Stimulated activated CD8-positive, alpha-beta memory T cell treated with anti-CD3 and anti-CD28 coated beads, Interleukin-12 subunit alpha, Interleukin-12 subunit beta, amount 100 ng/mL, for 24 hours (primary cell): ENCODE data around the gene SOAT2.

Experiments
- DNase-seq: peaks from one replicate; pipeline ENCODE4 v3.0.0-alpha.2; 2020; ENCODE audit errors: extremely low read depth

SOAT2 gene, protein sequence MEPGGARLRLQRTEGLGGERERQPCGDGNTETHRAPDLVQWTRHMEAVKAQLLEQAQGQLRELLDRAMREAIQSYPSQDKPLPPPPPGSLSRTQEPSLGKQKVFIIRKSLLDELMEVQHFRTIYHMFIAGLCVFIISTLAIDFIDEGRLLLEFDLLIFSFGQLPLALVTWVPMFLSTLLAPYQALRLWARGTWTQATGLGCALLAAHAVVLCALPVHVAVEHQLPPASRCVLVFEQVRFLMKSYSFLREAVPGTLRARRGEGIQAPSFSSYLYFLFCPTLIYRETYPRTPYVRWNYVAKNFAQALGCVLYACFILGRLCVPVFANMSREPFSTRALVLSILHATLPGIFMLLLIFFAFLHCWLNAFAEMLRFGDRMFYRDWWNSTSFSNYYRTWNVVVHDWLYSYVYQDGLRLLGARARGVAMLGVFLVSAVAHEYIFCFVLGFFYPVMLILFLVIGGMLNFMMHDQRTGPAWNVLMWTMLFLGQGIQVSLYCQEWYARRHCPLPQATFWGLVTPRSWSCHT

DNA sequence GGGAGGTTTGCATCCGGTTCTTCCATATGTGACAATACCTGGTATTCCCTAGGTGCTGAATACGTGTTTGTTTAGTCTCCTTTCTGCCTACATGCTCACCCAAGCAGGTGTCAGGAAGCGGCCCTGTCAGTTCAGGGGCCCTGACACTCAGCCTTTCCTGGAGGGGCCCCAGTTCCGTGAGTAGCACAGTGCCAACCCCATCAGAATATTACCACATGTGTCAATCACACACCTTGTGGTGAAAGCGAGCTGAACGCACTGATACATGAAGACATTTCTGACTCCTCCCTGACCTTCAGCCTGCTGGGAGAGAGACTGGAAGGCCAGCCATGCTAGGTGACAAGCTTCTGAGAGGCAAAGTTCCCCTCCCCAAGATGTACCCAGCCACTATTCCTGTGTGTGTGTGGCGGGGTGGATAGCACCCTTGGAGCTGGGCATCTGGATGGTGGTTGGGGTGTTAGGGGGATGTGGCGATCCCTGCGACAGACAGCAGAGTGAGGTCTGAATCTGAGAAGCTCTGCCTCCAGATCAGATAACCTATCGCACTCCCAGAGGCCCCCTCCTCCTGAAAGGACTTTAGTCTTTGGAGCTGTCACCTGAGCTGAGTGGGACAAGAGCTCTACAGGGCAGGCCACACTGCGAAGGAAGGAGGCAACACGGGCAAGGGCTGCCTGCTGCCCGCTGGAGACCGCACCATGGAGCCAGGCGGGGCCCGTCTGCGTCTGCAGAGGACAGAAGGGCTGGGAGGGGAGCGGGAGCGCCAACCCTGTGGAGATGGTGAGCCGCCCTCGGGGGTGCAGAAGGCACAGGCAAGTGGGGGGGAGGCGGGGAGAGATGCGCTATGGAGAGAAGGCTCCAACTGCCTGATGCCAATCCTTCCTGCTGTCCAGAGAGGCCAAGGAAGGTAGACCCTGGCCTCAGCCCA is at the start of gene SOAT2:
Gene SOAT2 (plus strand): TSS at position 604 of the 925 bp plus-strand sequence. CDS start 92 bp downstream, at position 696.
- peak; percentile 31 for DNase-seq

DNA sequence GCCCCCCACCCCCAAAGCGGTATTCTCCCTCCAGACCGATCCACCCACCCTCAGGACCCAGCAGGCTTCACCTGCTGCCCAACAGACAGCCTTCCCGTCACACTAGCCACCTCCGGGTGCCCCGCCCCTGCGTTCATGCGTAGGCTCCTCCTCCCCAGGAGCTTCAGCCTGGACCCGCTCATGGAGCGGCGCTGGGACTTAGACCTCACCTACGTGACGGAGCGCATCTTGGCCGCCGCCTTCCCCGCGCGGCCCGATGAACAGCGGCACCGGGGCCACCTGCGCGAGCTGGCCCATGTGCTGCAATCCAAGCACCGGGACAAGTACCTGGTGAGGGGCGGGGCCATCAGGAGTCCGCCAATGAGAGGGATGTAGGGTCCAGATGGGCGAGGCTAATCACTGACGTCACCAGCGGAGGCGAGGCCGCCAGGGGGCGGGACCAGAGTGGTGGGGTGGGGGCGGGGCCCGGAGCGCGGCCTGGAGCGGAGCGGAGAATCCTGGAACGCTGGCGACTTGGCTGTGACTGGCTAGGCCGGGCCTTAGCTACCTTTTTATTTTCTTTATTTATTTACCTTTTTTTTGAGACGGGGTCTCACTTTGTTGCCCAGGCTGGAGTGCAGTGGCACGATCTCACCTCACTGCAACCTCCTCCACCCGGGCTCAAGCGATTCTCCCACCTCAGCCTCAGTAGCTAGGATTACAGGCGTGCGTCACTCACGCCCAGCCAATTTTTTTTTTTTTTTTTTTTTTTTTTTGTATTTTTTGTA is 49.0 kb upstream of the SOAT2 start:
- peak; percentile 82 for DNase-seq

DNA sequence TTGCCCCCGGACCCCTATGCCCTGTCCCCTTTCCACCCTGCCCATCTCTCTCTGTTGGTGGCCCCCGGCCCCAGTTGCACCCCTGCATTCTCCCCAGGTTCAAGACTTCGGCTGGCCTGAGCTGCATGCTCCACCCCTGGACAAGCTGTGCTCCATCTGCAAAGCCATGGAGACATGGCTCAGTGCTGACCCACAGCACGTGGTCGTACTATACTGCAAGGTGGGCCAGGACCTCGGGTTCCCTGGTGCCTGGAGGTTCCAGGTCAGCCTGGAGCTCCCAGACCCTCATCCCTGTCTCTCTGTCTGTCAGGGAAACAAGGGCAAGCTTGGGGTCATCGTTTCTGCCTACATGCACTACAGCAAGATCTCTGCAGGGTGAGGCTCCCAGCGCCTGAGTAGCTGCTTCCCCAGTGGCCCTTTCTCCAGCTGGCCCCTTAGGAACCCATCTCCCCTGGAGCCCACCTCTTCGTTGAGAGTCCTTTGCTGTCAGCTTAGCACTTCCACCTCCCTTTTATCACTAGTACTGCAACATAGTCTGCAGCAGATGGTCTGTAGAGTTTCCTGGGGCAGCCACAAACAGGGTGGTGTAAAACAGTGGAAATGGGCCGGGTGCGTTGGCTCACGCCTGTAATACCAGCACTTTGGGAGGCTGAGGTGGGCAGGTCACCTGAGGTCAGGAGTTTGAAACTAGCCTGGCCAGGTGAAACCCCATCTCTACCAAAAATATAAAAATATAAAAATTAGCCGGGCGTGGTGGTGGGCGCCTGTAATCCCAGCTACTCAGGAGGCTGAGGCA is 47.6 kb upstream of the SOAT2 start:
- DNase-seq: no peak

DNA sequence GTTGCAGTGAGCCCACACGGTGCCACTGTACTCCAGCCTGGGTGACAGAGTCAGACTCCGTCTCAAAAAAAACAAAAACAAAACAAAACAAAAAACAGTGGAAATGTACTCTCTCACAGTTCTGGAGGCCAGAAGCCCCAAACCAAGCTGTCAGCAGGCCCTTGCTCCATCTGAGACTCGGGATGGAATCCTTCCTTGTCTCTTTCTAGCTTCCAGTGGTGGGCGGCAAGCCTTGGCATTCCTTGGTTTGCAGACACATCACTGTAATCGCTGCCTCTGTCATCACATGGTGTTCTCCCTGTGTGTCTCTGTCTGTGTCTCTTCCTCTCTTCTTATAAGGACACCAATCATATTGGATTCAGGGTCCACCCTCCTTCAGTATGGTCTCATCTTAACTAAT is 47.0 kb upstream of the SOAT2 start:
- no peak for DNase-seq

DNA sequence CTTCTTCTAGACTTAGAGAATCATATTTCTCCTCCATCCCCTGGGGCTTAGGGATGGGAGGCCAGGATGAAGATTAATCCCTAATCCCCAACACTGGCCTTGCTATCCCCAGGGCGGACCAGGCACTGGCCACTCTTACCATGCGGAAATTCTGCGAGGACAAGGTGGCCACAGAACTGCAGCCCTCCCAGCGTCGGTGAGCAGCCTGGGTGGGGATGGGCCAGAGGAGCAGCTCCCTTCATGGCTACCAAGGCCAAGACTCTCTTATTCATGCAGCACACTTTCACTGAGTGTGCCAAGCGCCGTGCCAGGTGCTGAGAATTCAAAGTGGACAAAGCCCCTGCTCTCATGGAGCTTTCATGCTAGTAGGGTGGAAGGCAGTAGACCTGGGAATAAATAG is 46.4 kb upstream of the SOAT2 start:
- no peak for DNase-seq

DNA sequence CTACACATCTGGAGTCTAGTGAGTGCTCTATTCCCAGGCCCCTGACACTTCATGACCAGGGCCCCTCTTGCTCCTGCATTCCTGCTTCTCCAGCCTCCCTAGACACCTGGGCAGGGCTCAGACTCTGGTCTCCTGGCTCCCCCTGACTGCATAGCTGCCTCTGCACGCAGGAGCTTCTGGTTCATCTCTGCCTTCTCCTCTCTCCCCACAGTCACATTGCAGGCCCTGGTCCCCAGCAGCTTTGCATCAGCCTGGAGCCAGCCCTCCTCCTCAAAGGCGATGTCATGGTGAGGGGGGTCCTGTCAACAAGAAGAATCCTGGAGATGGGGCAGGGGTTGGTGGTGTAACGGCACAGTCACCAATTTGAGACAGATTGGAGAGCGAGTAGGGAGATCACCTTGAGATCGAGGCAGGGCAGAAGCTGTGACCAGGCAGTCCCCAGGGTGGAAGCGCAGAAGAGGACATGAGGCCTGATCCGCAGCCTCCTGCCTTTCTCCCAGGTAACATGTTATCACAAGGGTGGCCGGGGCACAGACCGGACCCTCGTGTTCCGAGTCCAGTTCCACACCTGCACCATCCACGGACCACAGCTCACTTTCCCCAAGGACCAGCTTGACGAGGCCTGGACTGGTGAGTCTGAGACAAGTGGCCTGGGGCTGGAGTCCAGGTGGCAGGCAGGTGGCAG is 45.3 kb upstream of the SOAT2 start:
- DNase-seq: no peak

DNA sequence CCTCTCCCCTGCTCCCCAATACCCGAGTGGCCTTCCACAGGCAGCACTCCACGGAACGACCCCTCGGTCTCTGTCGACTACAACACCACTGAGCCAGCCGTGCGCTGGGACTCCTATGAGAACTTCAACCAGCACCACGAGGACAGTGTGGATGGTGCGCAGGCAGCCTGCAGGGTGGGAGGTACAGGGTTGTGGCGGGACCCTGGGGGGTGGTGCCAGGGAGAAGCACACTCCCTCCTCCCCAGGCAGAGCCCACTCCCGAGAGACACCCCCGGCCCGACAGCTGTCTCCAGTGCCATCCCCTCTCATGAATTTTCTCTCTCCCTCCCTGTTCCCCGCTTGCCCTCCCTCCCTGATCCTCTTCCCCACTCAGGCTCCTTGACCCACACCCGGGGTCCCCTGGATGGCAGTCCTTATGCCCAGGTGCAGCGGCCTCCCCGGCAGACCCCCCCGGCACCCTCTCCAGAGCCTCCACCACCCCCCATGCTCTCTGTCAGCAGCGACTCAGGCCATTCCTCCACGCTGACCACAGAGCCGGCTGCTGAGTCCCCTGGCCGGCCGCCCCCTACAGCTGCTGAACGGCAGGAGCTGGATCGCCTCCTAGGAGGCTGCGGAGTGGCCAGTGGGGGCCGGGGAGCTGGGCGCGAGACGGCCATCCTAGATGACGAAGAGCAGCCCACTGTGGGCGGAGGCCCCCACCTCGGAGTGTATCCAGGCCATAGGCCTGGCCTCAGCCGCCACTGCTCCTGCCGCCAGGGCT is 44.4 kb upstream of the SOAT2 start:
- no peak for DNase-seq

DNA sequence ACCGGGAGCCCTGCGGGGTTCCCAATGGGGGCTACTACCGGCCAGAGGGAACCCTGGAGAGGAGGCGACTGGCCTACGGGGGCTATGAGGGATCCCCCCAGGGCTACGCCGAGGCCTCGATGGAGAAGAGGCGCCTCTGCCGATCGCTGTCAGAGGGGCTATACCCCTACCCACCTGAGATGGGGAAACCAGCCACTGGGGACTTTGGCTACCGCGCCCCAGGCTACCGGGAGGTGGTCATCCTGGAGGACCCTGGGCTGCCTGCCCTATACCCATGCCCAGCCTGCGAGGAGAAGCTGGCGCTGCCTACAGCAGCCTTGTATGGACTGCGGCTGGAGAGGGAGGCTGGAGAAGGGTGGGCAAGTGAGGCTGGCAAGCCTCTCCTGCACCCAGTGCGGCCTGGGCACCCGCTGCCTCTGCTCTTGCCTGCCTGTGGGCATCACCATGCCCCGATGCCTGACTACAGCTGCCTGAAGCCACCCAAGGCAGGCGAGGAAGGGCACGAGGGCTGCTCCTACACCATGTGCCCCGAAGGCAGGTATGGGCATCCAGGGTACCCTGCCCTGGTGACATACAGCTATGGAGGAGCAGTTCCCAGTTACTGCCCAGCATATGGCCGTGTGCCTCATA is 43.7 kb upstream of the SOAT2 start:
- no peak for DNase-seq

DNA sequence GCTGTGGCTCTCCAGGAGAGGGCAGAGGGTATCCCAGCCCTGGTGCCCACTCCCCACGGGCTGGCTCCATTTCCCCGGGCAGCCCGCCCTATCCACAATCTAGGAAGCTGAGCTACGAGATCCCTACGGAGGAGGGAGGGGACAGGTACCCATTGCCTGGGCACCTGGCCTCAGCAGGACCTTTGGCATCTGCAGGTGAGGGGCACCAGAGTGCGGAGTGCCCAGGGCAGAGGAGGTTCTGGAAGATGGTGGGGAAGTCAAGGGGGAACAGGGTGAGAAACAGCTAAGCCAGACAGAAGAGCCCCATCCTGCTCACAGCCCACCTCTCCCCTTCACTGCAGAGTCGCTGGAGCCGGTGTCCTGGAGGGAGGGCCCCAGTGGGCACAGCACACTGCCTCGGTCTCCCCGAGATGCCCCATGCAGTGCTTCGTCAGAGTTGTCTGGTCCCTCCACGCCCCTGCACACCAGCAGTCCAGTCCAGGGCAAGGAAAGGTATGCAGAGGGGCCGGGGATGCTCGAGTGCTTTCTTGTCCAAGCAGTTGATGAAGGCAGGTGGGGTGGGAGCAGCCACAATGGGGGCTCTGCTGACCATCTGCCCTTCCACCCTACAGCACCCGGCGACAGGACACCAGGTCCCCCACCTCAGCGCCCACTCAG is 43.1 kb upstream of the SOAT2 start:
- DNase-seq: no peak

DNA sequence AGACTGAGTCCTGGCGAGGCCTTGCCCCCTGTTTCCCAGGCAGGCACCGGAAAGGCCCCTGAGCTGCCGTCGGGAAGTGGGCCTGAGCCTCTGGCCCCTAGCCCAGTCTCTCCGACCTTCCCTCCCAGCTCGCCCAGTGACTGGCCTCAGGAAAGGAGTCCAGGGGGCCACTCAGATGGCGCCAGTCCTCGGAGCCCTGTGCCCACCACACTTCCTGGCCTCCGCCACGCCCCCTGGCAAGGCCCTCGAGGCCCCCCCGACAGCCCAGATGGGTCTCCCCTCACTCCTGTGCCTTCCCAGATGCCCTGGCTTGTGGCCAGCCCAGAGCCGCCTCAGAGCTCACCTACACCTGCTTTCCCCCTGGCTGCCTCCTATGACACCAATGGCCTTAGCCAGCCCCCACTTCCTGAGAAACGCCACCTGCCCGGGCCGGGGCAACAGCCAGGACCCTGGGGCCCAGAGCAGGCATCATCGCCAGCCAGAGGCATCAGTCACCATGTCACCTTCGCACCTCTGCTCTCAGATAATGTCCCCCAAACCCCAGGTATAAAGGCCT is 42.5 kb upstream of the SOAT2 start:
- DNase-seq: no peak

DNA sequence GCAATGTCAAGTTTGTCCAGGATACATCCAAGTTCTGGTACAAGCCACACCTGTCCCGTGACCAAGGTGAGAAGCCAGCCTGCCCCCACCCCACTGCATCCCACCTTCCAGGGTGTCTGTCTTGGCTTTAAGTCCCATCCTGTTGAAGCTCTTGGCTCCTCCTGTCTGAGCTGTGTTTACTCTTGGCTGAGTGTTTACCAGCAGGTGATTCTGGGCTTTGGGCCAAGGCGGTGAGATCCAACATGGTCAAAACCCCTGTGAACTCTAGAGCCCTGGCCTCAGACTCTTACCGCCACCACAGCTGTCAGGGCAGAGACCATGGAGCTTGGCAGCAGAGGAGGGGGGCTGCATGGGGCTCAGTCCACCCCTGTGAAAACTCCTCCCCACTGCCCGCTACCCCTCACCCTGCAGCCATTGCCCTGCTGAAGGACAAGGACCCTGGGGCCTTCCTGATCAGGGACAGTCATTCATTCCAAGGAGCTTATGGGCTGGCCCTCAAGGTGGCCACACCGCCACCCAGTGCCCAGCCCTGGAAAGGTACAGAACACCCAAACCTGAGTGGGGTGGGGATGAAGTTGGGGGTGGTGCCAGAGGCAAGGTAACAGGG is 41.8 kb upstream of the SOAT2 start:
- no peak for DNase-seq

DNA sequence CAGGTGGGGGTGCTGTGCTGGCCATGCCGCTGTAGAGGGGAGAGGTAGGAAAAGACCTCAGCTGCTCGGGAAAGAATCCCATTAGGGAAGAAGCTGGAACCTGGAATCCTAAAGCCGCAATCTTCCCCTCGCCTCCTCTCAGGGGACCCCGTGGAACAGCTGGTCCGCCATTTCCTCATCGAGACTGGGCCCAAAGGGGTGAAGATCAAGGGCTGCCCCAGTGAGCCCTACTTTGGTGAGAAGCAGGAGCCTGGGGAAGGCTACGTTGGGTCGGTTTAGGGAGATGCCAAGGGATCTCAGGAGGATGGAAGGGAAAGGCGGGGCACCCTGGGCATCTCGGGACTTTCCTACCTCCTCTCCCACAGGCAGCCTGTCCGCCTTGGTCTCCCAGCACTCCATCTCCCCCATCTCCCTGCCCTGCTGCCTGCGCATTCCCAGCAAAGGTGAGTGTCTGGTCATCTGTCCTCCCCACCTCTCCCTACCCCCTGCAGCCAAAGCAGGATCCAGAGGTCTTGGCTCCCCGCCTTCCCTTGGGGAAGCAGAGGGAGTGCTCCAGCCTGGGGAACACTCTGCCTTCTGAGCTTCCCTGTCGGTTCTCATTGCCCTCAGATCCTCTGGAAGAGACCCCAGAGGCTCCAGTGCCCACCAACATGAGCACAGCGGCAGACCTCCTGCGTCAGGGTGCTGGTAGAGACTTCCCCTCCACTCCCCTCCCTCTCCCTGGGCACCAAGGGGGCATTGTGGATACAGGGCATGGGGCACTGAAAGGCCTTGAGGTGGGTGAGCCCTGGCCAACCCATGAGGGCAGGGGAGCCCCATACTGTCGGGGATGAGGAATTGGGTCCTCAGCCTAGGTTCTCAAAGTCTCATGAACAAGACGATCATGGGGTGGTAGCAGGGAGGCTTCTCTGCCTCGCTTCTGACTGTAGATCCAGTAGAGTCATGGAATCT is 41.0 kb upstream of the SOAT2 start:
- DNase-seq: no peak

DNA sequence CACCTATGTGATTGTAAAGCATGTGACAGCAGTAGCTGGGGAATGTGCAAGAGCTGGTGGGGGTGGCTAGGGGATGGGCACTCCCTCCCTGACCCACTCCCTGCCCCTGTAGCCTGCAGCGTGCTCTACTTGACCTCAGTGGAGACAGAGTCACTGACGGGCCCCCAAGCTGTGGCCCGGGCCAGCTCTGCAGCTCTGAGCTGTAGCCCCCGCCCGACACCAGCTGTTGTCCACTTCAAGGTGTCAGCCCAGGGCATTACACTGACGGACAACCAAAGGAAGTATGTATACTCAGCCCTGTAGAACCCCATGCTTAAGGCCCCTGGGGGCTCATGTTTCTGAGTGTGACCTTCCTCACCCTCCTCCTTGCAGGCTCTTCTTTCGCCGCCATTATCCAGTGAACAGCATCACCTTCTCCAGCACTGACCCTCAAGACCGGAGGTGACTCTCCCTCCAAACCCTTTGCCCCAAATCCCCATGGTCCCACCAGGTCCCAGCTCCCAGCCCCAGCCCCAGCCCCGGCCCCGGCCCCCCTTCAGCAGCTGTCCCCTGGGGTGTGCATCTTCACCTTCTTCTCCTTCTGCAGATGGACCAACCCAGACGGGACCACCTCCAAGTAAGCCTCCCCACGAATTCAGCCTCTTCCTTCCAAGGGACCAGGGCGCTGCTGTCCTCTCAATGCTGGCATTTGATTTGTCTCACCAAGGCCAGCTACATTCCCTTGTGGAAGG is 40.1 kb upstream of the SOAT2 start:
- no peak for DNase-seq

DNA sequence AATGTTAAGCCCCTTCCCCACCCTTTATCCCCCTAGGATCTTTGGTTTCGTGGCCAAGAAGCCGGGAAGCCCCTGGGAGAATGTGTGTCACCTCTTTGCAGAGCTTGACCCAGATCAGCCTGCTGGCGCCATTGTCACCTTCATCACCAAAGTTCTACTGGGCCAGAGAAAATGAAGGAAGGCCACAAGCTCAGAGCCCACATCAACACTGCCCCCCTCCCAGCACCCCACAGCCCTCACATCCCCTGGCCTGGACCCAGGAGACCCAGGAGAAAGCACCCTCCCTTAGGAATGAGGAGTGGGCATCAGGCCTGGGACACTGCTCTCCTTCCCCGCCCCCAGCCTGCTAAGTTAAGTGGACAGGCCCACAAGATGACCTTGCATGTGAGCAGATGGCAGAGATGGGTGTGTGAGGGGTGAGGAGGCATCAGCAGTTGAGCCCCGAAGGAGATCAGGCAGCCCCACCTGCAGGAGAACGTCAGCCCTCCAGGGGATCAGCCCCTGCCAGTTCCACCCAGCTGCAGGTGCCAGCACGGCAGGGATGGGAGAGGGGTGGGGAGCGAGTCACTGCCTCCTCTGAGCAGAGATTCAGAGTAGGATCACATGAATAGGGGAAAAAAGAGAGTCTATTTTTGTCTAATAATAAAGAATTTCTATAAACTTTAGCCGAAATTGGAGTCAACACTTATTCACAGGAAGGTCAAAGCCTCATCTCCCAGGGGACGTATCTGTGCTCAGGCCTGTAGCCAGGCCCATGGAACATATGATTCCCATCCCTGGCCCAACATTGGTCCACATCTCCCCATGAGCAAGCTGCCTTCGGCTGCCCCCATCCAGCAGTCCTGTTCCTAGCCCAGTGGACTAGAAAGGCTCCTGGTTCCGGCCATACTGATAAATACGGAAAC is 39.3 kb upstream of the SOAT2 start:
- no peak for DNase-seq
